Keratinocyte (primary cell): ENCODE data around the gene CD14. TPM values are rescaled to one million over a fixed set of nuclear protein-coding genes. Genes with fewer than 3 reads are reported as not detected.
"Not testable (repeated sequence)": the region's sequence is repeated elsewhere in the genome, so short reads cannot be mapped to it uniquely, and the experiment has no call there.

Experiments used
- DNase-seq: peaks from one replicate; pipeline ENCODE4 v3.0.0-alpha.2; 2011; ENCODE audit warnings: low read depth, missing footprints, low spot score
- FAIRE-seq: peaks from 2 replicates; lab custom pipeline; 2011; peaks lifted over from hg19 to GRCh38; lab: Jason Lieb, UNC
- H2AFZ ChIP-seq: 2 replicates; pipeline ENCODE4 v1.6.0; 2012; ENCODE audit warnings: low read length, control low read depth, inconsistent platforms; ENCODE audit not compliant: control insufficient read depth
- H3K27ac ChIP-seq: 2 replicates; pipeline ENCODE4 v1.5.1; 2011; ENCODE audit warnings: low read length; ENCODE audit not compliant: control insufficient read depth, insufficient read depth
- H3K27me3 ChIP-seq: 3 replicates; pipeline ENCODE4 v1.6.0; 2011; ENCODE audit warnings: low read length; ENCODE audit not compliant: control insufficient read depth, insufficient read depth; ENCODE audit errors: extremely low read depth
- H3K36me3 ChIP-seq, 2 experiments: 2 replicates in 1 of 2; 3 replicates in 1 of 2; pipeline ENCODE4 v1.5.1; 2011; ENCODE audit warnings: low read length in 2 of 2, mild to moderate bottlenecking in 1 of 2; ENCODE audit not compliant: control insufficient read depth in 2 of 2, insufficient read depth in 2 of 2; ENCODE audit errors: extremely low read depth in 1 of 2
- H3K4me1 ChIP-seq: 3 replicates; pipeline ENCODE4 v1.5.1; 2011; ENCODE audit warnings: low read length; ENCODE audit not compliant: control insufficient read depth, insufficient read depth; ENCODE audit errors: extremely low read depth
- H3K4me2 ChIP-seq: 3 replicates; pipeline ENCODE4 v1.6.0; 2011; ENCODE audit warnings: low read depth, low read length; ENCODE audit not compliant: control insufficient read depth, insufficient read depth; ENCODE audit errors: extremely low read depth
- H3K4me3 ChIP-seq, 3 experiments: fragments of 200-600 bp in 1 of 3; sonication (generic) in 1 of 3; 2 replicates in 2 of 3; 3 replicates in 1 of 3; pipeline ENCODE4 v1.5.1; 2011 to 2016; ENCODE audit warnings: low read length in 3 of 3, mild to moderate bottlenecking in 3 of 3, control low read depth in 2 of 3, inconsistent platforms in 1 of 3, low read depth in 1 of 3, mixed read lengths in 1 of 3, mixed run types in 1 of 3, moderate library complexity in 1 of 3; ENCODE audit not compliant: control insufficient read depth in 2 of 3, insufficient read depth in 2 of 3; ENCODE audit errors: extremely low read depth in 1 of 3
- H3K79me2 ChIP-seq: 2 replicates; pipeline ENCODE4 v1.6.0; 2012; ENCODE audit warnings: low read length; ENCODE audit not compliant: control insufficient read depth, insufficient read depth
- H3K9ac ChIP-seq: 3 replicates; pipeline ENCODE4 v1.6.0; 2011; ENCODE audit warnings: low read length; ENCODE audit not compliant: control insufficient read depth, insufficient read depth; ENCODE audit errors: extremely low read depth
- H3K9me1 ChIP-seq: 3 replicates; pipeline ENCODE4 v1.6.0; 2011; ENCODE audit warnings: low read length; ENCODE audit not compliant: control insufficient read depth, insufficient read depth; ENCODE audit errors: extremely low read depth
- H3K9me3 ChIP-seq: 2 replicates; pipeline ENCODE4 v1.5.1; 2012; ENCODE audit warnings: low read depth, low read length; ENCODE audit not compliant: control insufficient read depth
- H4K20me1 ChIP-seq: 3 replicates; pipeline ENCODE4 v1.6.0; 2011; ENCODE audit warnings: low read length; ENCODE audit not compliant: control insufficient read depth, insufficient read depth; ENCODE audit errors: extremely low read depth
- EZH2 ChIP-seq: IDR thresholded peaks from one replicate; pipeline ENCODE4 v1.6.1; 2012; ENCODE audit warnings: inconsistent platforms, mild to moderate bottlenecking, low read length, moderate library complexity
- dilution Hi-C: fragments of 300-500 bp; cut with MboI; formaldehyde crosslinking; loops from one replicate; pipeline ENCODE4 v1.7.0; 2020; ENCODE audit warnings: low sequenced_read_pairs; ENCODE audit not compliant: extremely low pct_ligation_motif_present
- polyA plus RNA-seq, 5 experiments: library from polyadenylated mRNA; depleted of rRNA in 3 of 5; stranded (reverse) in 3 of 5; stranded (forward) in 1 of 5; unstranded in 1 of 5; fragments of >200 nt; gene quantifications; 1 replicate in 1 of 5; 2 replicates in 3 of 5; 3 replicates in 1 of 5; pipeline versions ENCODE4 v1.2.1 to v1.2.3, GENCODE V29; 2011 to 2012; ENCODE audit warnings: missing spikeins in 2 of 5, low read depth in 1 of 5, low replicate concordance in 1 of 5
- TF ChIP-seq, protein P1 (sequence below), 3 experiments: IDR thresholded peaks in 1 of 3; conservative IDR thresholded peaks in 1 of 3; optimal IDR thresholded peaks in 1 of 3; 2 replicates in 2 of 3; 3 replicates in 1 of 3; pipeline versions ENCODE3 to v1.5.1; 2011; ENCODE audit warnings: low read length in 3 of 3, mild to moderate bottlenecking in 3 of 3, moderate library complexity in 2 of 3, control low read depth in 1 of 3, inconsistent platforms in 1 of 3; ENCODE audit not compliant: insufficient read depth in 2 of 3; ENCODE audit errors: extremely low read depth in 1 of 3

The CD14 gene
- polyA plus RNA-seq, 1 donor (not counting 4 experiments of a cell fraction or from before 2014, with no cell fraction given): 0.18 TPM

DNA sequence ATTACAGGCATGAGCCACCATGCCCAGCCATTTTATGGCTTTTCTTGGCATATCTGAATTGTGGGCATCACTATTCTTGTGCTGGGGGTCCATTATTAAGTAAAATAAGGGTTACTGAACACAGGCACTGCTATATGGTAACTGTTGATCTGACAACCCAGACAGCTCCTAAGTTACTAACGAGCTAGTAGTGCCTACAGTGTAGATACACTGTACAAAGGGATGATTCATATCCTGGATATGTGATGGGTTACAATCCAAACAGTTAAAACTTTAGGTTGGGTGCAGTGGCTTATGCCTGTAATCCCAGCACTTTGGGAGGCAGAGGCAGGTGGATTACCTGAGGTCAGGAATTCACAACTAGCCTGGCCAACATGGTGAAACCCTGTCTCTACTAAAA is 4.3 kb downstream of the CD14 start:
- DNase-seq: no peak
- H4K20me1 ChIP-seq: no peaks in the 10 kb centered on the region
- no peak overlapping the region for H3K4me3 ChIP-seq
- H3K4me1 ChIP-seq: peaks cover 21% of the 10 kb centered on the region
- no peak overlapping the region for H2AFZ ChIP-seq
- TF ChIP-seq, protein P1, sequence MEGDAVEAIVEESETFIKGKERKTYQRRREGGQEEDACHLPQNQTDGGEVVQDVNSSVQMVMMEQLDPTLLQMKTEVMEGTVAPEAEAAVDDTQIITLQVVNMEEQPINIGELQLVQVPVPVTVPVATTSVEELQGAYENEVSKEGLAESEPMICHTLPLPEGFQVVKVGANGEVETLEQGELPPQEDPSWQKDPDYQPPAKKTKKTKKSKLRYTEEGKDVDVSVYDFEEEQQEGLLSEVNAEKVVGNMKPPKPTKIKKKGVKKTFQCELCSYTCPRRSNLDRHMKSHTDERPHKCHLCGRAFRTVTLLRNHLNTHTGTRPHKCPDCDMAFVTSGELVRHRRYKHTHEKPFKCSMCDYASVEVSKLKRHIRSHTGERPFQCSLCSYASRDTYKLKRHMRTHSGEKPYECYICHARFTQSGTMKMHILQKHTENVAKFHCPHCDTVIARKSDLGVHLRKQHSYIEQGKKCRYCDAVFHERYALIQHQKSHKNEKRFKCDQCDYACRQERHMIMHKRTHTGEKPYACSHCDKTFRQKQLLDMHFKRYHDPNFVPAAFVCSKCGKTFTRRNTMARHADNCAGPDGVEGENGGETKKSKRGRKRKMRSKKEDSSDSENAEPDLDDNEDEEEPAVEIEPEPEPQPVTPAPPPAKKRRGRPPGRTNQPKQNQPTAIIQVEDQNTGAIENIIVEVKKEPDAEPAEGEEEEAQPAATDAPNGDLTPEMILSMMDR (optimal IDR thresholded peaks at IDR 0.05 in 1 of 3, IDR thresholded peaks at IDR 0.05 in 1 of 3, conservative IDR thresholded peaks at IDR 0.05 in 1 of 3; ENCODE audit: extremely low read depth in 1 of 3, insufficient read depth in 2 of 3, low read length in 3 of 3): no peak
- TF ChIP-seq EZH2: no peak
- no peaks in the 10 kb centered on the region for H3K9me1 ChIP-seq
- FAIRE-seq: peak; percentile 78
- dilution Hi-C loops: no loop called here
- no peak overlapping the region for H3K27ac ChIP-seq
- no peak overlapping the region for H3K9ac ChIP-seq
- H3K9me3 ChIP-seq: no peaks in the 10 kb centered on the region
- H3K36me3 ChIP-seq: no peaks in the 10 kb centered on the region
- no peaks in the 10 kb centered on the region for H3K79me2 ChIP-seq
- peaks cover 7% of the 10 kb centered on the region for H3K27me3 ChIP-seq
- H3K4me2 ChIP-seq: no peak overlapping the region

DNA sequence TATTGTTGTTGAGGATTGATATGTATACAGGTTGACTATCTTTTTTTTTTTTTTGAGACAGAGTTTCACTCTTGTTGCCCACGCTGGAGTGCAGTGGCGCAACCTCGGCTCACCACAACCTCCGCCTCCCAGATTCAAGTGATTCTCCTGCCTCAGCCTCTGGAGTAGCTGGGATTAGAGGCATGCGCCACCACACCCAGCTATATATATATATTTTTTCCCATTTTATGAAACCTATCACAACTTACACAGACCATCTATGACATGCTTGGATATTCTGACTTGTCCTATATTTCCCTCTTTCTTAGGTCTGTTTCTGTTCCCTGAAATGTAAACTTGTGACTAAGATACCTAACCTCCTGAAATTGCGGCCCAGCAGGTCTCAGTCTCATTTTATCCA is 5.0 kb downstream of the CD14 start:
- Histone ChIP-seq H3K36me3 (no peaks in the 10 kb centered on the region), H3K4me1 (peaks cover 15% of the 10 kb centered on the region), H3K4me2 (no peak overlapping the region), H3K9me3 (no peaks in the 10 kb centered on the region), H3K79me2 (no peaks in the 10 kb centered on the region), H4K20me1 (no peaks in the 10 kb centered on the region), H3K9me1 (no peaks in the 10 kb centered on the region), H2AFZ (no peak overlapping the region), H3K27me3 (peaks cover 7% of the 10 kb centered on the region), H3K4me3 (no peak overlapping the region), H3K9ac (no peak overlapping the region), H3K27ac (no peak overlapping the region)
- FAIRE-seq (no peak), DNase-seq (no peak)
- TF ChIP-seq EZH2: no peak
- TF ChIP-seq, protein P1 (optimal IDR thresholded peaks at IDR 0.05 in 1 of 3, IDR thresholded peaks at IDR 0.05 in 1 of 3, conservative IDR thresholded peaks at IDR 0.05 in 1 of 3; ENCODE audit: extremely low read depth in 1 of 3, insufficient read depth in 2 of 3, low read length in 3 of 3): no peak
- dilution Hi-C loops: no loop called here

DNA sequence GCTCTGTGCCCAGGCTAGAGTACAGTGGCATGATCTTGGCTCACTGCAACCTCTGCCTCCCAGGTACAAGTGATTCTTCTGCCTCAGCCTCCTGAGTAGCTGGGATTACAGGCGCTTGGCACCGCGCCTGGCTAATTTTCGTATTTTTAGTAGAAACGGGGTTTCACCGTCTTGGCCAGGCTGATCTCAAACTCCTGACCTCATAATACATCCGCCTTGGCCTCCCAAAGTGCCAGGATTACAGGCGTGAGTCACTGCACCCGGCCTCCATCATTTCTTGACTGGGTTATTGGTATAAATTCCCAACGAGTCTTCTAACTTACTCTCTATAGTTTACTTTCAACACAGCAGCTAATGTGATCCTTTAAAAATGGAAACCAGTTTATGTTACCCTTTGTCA is 8.1 kb downstream of the CD14 start:
- H3K36me3 ChIP-seq, H3K9me1 ChIP-seq, H3K27ac ChIP-seq, H4K20me1 ChIP-seq, DNase-seq, H3K9me3 ChIP-seq, H3K9ac ChIP-seq, H3K4me1 ChIP-seq, dilution Hi-C loops, FAIRE-seq, H3K4me3 ChIP-seq, H3K4me2 ChIP-seq, H3K79me2 ChIP-seq, H3K27me3 ChIP-seq, H2AFZ ChIP-seq: not testable (repeated sequence)

DNA sequence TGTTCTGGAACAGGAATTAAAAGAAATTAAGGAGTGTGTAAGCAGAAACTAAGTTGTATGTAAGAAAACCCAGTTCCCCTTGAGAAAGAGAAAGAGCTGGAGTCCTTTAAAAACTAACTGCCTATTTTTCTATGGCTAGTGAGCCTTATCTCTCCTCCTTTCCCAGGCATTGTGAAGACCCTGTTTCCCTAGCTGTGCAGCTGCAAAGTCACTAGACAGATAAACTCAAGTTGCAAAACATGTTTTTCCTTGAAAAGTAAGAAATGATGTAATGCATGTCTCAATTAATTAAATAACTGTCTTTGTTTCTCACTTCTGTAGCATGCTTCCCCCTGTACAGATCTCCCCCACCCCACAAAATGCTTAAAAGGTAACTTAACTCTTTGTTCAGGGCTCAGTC is 9.9 kb downstream of the CD14 start:
- dilution Hi-C loops, FAIRE-seq, H2AFZ ChIP-seq, H3K4me2 ChIP-seq, H3K9me3 ChIP-seq, DNase-seq, H3K9me1 ChIP-seq, H3K27ac ChIP-seq, H3K36me3 ChIP-seq, H3K4me3 ChIP-seq, H3K27me3 ChIP-seq, H3K79me2 ChIP-seq, H3K4me1 ChIP-seq, H3K9ac ChIP-seq, H4K20me1 ChIP-seq: not testable (repeated sequence)
